Smooth muscle cell (in vitro differentiated cells): Measurements from ENCODE around the gene PPP1R9A. TPM values are rescaled to one million over a fixed set of nuclear protein-coding genes. Genes with fewer than 3 reads are reported as not detected.

Experiments used
- DNase-seq: peaks from one replicate; lab custom pipeline; 2025; ENCODE audit not compliant: unreplicated experiment; lab: John Stamatoyannopoulos, UW
- H2AFZ ChIP-seq: fragments of 200-600 bp; sonication (generic); 2 replicates; pipeline ENCODE4 v1.6.0; 2016; ENCODE audit warnings: antibody characterized with exemption, low read depth, mild to moderate bottlenecking
- H3F3A ChIP-seq: fragments of 200-600 bp; sonication (generic); 2 replicates; pipeline ENCODE4 v1.6.0; 2017; ENCODE audit warnings: antibody characterized with exemption, low read depth
- H3K27ac ChIP-seq: fragments of 200-600 bp; sonication (generic); 2 replicates; pipeline ENCODE4 v1.5.1; 2016; ENCODE audit warnings: low read depth, mild to moderate bottlenecking
- H3K27me3 ChIP-seq: fragments of 200-600 bp; sonication (generic); 2 replicates; pipeline ENCODE4 v1.6.1; 2016; ENCODE audit warnings: low read depth, mild to moderate bottlenecking
- H3K36me3 ChIP-seq: fragments of 200-600 bp; sonication (generic); 2 replicates; pipeline ENCODE4 v1.5.1; 2016; ENCODE audit warnings: low read depth
- H3K4me1 ChIP-seq: fragments of 200-600 bp; sonication (generic); 2 replicates; pipeline ENCODE4 v1.5.1; 2016; ENCODE audit warnings: low read depth
- H3K4me2 ChIP-seq: fragments of 200-600 bp; sonication (generic); 2 replicates; pipeline ENCODE4 v1.6.0; 2016; ENCODE audit warnings: mild to moderate bottlenecking
- H3K4me3 ChIP-seq: fragments of 200-600 bp; sonication (generic); 2 replicates; pipeline ENCODE4 v1.5.1; 2016; ENCODE audit warnings: mild to moderate bottlenecking
- H3K79me2 ChIP-seq: fragments of 200-600 bp; sonication (generic); 2 replicates; pipeline ENCODE4 v1.6.0; 2016; ENCODE audit warnings: low read depth, mild to moderate bottlenecking
- H3K9ac ChIP-seq: fragments of 200-600 bp; sonication (generic); 2 replicates; pipeline ENCODE4 v1.6.0; 2016; ENCODE audit warnings: low read depth
- H3K9me3 ChIP-seq: fragments of 200-600 bp; sonication (generic); replicated peaks from 2 replicates; pipeline ENCODE4 v1.5.1; 2016; ENCODE audit warnings: low read depth
- H4K20me1 ChIP-seq: fragments of 200-600 bp; sonication (generic); 2 replicates; pipeline ENCODE4 v1.6.0; 2016; ENCODE audit warnings: low read depth
- WGBS: methylation state at CpG from one replicate; pipeline ENCODE4 v1.1.7; 2016; ENCODE audit warnings: low lambda C conversion rate; 5-methylcytosine and 5-hydroxymethylcytosine counted together
- polyA plus RNA-seq: library from polyadenylated mRNA; unstranded; fragments of >200 nt; fragmentation: Nextera tagmentation; extraction: Ambion mirVana; gene quantifications from 2 replicates; pipeline ENCODE4 v1.2.1, GENCODE V29; 2016
- small RNA-seq: library from RNA; depleted of rRNA; stranded (forward); fragments of <200 nt; gene quantifications from one replicate; pipeline ENCODE3, GENCODE V24; 2014
- total RNA-seq: library from RNA; depleted of rRNA; stranded (reverse); fragments of >200 nt; gene quantifications from 2 replicates; pipeline ENCODE4 v1.2.3, GENCODE V29; 2014
- TF ChIP-seq, protein P1 (sequence below): fragments of 200-600 bp; sonication (generic); IDR thresholded peaks from 2 replicates; pipeline ENCODE4 v1.5.1; 2017; ENCODE audit warnings: borderline replicate concordance, mild to moderate bottlenecking, antibody characterized with exemption; ENCODE audit not compliant: insufficient read depth, poor library complexity, severe bottlenecking

Gene PPP1R9A
- total and polyA plus RNA-seq, 2 experiments from 2014 or later, result 0.22 to 1.6 TPM

DNA sequence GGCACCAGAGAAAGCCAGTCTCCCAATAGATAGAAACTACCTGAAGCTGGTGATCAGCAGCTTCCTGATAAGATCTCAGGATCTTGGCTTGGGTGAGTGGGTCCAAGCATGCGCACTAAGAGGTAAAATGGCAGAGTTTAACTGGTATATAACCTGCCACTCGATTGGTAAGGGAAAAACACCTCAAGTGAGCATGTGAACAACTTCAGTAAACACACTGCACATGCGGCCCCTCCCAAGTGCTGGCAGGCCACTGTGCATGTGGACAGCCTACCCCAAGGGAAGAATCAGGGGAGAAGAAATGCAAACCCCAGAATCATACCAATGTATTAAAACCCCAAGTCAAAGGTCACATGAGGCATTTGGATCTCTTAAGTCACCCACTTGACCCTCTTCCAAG lies 434.6 kb downstream of the PPP1R9A start:
- no peak for DNase-seq
- TF ChIP-seq, protein P1, sequence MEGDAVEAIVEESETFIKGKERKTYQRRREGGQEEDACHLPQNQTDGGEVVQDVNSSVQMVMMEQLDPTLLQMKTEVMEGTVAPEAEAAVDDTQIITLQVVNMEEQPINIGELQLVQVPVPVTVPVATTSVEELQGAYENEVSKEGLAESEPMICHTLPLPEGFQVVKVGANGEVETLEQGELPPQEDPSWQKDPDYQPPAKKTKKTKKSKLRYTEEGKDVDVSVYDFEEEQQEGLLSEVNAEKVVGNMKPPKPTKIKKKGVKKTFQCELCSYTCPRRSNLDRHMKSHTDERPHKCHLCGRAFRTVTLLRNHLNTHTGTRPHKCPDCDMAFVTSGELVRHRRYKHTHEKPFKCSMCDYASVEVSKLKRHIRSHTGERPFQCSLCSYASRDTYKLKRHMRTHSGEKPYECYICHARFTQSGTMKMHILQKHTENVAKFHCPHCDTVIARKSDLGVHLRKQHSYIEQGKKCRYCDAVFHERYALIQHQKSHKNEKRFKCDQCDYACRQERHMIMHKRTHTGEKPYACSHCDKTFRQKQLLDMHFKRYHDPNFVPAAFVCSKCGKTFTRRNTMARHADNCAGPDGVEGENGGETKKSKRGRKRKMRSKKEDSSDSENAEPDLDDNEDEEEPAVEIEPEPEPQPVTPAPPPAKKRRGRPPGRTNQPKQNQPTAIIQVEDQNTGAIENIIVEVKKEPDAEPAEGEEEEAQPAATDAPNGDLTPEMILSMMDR, result no peak
- no peak overlapping the region for H3K9ac ChIP-seq
- H3K9me3 ChIP-seq, result no peaks in the 10 kb centered on the region
- no peak overlapping the region for H3K4me3 ChIP-seq
- no peak overlapping the region for H2AFZ ChIP-seq
- no peaks in the 10 kb centered on the region for H4K20me1 ChIP-seq
- no peaks in the 10 kb centered on the region for H3K79me2 ChIP-seq
- no peaks in the 10 kb centered on the region for H3K4me1 ChIP-seq
- H3K36me3 ChIP-seq, result no peaks in the 10 kb centered on the region
- H3K27ac ChIP-seq, result no peak overlapping the region
- H3K4me2 ChIP-seq, result no peak overlapping the region
- WGBS, result 88% methylated on average over 3 of the region's 3 CpGs
- H3F3A ChIP-seq, result no peaks in the 10 kb centered on the region
- no peaks in the 10 kb centered on the region for H3K27me3 ChIP-seq

- Histone ChIP-seq H3K4me1 (no peaks in the 10 kb centered on the region), H3F3A (no peaks in the 10 kb centered on the region), H3K27me3 (no peaks in the 10 kb centered on the region), H3K9ac (no peak overlapping the region), H3K9me3 (no peaks in the 10 kb centered on the region), H3K27ac (no peak overlapping the region), H3K79me2 (no peaks in the 10 kb centered on the region), H2AFZ (no peak overlapping the region), H3K4me2 (no peak overlapping the region), H3K4me3 (no peak overlapping the region), H3K36me3 (no peaks in the 10 kb centered on the region), H4K20me1 (no peaks in the 10 kb centered on the region)
- TF ChIP-seq, protein P1, result no peak
- 41% methylated on average over 4 of the region's 4 CpGs for WGBS
- DNase-seq, result no peak
These were observed 435.4 kb downstream of the PPP1R9A start for GRCh38 chr7:95342642-95343307.

Small RNAs within 50 kb of the gene (small RNA-seq; reads per million reads assigned to genes)
- not detected for gene AC002429.1
- gene HINT1P2, result not detected
- not detected for gene RNU4-16P
